Stimulated activated CD8-positive, alpha-beta memory T cell treated with anti-CD3 and anti-CD28 coated beads, Interleukin-7, amount 100 ng/mL, for 1 hour (primary cell): ENCODE results near the gene BTNL9.
"Not testable (repeated sequence)": the region's sequence is repeated elsewhere in the genome, so short reads cannot be mapped to it uniquely, and the experiment has no call there.

Experiments
- DNase-seq, 2 donors: peaks; one replicate each; pipeline ENCODE4 v3.0.0-alpha.2; 2020; ENCODE audit warnings: low read depth in 2 of 2

Gene BTNL9

DNA sequence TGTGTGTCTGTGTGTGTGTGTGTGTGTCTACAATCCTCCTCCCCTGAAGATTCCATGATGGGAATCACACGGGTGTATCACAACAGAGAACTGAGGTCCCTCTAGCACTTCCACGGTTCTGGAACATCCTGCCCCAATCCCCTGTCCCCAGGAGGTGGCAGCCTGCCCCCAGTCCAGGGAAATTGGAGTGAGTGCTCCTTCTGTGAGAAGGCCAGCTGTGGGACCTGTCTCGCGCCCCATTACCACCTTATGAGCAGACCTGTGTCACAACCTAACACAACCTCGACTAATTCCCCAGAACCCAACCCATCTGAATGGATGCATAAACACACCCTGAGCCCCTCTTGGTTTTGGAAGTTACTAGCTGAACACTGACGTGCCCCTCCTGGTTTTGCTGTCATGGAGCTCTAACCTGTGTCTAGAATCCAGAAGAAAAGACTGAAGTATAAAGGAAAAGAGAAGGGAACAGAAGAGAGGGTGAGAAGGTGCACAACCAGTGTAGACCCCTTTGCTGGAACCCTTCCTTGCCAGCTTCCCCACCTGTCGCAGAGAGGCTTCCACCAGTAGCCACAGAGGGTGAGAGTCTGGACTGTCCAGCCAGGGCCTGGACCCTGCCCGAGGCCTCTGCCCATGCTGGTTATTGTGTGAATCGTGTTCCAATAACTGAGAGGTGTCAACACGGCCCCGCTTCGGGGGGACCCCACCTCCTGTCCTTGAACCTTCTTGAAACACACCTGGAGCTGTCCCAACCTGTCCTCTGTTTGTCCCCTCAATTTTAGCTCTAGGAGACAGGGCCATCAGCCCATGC lies 3.4 kb downstream of the BTNL9 start:
- no peak for DNase-seq

GRCh38 chr5:181044093-181044599 lies 4.1 kb downstream of the BTNL9 start:
- no peak for DNase-seq

DNA sequence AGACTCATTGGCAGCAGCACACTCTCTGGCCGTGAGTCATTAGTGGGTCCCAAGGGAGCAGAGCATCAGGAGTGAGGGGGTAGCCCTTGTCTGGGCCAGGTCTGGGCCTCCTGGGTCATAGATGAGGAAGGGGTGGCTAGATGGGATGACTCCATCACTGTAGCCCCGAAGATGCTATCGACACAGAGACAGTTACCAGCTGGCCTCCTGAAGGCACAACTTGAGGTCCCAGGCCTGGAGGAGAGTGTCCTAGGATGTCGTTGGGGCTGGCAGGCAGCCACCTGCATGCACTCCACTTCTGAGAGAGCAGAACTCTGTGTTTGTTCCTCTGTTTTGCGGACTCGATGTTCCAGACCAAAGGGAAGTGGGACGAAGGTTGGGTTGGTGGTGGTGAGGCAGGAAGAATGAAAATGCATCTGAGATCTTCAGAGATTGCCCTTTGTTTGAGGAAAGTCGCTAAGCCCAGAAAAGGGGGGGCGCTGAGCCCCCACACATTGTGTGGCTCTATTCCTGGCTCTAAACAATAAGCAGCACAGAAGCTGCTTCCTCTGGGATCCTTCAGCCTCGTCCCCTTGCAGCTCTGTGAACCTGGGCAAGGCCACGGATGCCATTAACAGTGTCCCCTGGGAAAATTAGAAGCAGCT lies 4.7 kb downstream of the BTNL9 start:
- DNase-seq = no peak

DNA sequence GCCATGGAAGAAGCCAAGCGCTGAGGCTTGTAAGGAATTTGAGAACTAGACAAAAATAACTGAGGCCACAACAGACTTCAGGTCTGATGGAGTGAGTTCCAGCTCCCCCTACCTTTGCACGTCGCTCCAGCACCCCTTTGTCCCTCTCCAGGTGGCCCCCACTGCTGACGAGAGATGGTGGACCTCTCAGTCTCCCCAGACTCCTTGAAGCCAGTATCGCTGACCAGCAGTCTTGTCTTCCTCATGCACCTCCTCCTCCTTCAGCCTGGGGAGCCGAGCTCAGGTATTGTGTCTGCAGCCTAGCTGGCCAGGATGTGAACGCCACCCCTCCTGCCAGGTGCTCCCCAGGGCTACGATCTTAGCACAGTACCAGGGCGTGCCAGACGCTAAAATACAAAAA lies 5.2 kb downstream of the BTNL9 start:
- no peak for DNase-seq

- DNase-seq = not testable (repeated sequence)
Observed at GRCh38 chr5:181045857-181046256, 5.8 kb downstream of the BTNL9 start.

DNA sequence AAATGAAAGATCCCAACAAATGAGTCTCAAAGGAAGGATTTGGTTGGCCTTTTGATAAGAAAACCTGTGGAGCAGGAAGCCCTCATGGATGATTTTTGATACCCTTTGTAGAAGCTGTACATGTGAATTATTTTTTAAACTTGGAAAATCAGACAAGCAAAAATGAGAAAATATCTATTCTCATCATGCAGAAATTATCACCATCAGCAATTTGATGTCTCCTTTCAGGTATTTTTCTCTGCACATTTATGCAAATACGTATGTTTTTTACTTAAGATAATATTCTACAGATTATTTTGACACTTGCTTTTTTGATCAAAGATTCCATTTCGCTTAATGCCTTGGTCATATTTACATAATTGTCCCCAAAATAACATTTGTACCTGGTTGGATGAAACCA lies 7.2 kb downstream of the BTNL9 start:
- DNase-seq = no peak

- DNase-seq = no peak
Observed at GRCh38 chr5:181047921-181048320, 7.9 kb downstream of the BTNL9 start.

DNA sequence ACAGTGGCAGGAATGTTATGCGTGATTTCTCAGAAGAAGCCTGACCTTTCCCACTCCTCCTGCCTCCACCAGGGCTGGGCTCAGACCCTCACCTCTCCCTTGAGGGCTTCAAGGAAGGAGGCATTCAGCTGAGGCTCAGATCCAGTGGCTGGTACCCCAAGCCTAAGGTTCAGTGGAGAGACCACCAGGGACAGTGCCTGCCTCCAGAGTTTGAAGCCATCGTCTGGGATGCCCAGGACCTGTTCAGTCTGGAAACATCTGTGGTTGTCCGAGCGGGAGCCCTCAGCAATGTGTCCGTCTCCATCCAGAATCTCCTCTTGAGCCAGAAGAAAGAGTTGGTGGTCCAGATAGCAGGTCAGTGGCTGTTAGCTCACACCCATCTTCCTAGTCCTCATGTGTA lies 9.9 kb downstream of the BTNL9 start:
- no peak for DNase-seq

- DNase-seq = no peak
Observed at GRCh38 chr5:181051841-181052671, 12.0 kb downstream of the BTNL9 start.

GRCh38 chr5:181052672-181053487 lies 12.8 kb downstream of the BTNL9 start:
- DNase-seq = no peak

DNA sequence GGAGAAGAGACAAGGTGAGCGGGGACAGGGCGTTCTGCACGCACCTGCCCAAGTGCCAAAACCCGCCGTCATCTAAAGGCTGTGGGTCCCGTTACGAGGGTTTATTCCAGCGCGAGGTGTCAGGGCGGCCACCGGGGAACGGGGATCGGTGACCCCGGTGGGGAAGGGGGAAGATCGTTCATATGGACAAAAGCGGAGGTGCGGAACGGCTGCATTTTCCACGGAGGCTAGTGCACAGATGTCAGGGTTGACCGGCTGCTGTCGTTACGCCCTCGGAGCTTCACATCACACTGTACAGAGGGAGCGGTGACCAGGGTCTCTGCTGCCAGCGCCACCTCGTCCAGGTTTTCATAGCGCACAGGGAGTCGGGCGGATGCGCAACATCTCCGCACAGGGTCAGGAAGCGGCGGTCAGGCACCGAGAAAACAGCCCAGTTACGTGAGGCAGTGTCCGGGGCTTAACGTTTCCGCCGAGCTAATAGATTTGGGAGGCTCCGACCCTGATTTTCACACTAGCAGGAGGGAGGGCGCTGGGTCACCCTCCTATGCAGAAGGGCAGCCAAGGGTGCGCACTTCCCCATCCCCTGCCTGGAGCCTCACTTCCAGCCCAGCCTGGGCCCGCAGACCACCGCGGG lies 13.5 kb downstream of the BTNL9 start:
- DNase-seq = no peak

DNA sequence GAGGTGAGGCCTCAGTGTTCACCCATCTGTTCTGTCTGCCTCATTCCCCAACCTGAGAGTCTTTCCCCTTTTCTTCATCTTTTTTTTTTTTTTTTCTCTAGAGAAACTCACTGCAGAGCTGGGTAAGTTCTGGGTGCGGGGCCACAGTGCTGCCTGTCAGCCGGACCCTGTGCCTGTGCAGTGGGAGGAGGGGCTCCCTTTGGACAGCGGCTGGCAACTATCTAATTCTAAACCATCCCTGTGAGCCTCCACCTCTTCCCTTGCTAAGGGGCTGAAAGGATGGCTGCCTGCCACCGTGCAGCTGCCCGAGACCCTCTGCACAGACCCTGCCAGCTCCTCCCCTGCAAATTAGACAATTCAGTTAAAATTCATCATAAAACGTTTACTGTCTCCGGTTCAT lies 14.1 kb downstream of the BTNL9 start:
- DNase-seq = no peak

- no peak for DNase-seq
Observed at GRCh38 chr5:181054871-181055459, 14.9 kb downstream of the BTNL9 start.

- DNase-seq = no peak
Observed at GRCh38 chr5:181056431-181056830, 16.4 kb downstream of the BTNL9 start.

DNA sequence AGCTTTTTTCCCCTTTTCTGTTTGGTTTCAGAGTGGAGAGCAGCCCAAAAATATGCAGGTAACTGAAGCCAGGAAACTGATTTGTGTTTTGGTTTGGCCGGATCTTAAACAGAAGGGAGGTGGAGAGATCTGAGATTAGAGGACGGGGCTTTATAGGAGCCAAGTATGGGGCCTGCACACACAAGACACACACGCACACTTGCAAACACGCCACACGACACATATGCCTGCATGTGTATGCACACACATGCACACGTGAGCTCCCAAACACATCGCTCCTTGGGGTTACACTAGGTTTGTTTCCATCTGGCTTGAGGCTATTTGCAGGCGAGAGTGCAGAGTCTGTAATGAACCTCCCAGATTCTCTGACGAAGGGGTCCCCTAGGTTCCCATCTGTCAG lies 18.3 kb downstream of the BTNL9 start:
- DNase-seq = no peak

DNA sequence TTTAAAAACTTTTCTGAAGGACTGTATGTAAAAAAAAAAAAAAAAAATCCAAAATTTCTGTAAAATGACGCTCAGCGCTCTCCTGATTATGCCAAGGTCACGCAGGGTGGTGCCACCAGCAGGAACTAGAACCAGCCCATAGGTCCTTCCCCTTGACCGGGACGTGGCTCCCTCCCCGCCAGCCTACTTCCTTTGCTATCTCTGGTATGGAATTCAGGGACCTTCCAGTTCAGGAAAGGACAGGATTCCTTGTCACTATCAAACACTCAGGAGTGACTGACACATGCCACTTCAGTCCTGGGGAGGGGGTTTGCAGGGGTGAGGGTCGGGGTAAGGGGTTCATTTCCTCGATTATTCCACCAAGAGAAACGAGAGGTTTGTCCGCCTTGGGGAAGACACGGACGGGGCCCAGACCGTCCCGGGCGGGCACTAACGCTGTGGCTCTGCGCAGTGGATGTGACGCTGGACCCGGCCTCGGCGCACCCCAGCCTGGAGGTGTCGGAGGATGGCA lies 18.8 kb downstream of the BTNL9 start:
- DNase-seq = no peak

GRCh38 chr5:181059297-181060230 lies 19.5 kb downstream of the BTNL9 start:
- DNase-seq = no peak

- no peak for DNase-seq
Observed at GRCh38 chr5:181060231-181060590, 20.1 kb downstream of the BTNL9 start.

DNA sequence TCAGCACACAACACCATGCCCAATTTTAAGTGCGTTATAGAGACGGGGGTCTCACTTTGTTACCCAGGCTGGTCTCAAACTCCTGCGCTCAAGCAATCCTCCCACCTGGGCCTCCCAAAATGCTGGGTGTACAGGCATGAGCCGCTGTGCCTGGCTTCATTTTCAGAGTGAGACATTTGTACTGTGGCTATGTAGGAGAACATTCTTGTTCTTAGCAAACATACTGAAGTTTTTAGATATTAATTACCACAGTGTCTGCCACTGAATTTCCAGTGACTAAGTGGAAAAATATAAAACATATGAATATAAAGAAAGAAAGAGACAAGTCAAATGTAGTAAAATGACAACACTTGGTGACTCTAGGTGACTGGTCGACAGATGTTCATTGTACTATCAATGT lies 20.9 kb downstream of the BTNL9 start:
- DNase-seq = no peak
